Measurements from ENCODE around the gene MUC5B.
"Not testable (repeated sequence)": the region's sequence is repeated elsewhere in the genome, so short reads cannot be mapped to it uniquely, and the experiment has no call there.

MUC5B gene, protein sequence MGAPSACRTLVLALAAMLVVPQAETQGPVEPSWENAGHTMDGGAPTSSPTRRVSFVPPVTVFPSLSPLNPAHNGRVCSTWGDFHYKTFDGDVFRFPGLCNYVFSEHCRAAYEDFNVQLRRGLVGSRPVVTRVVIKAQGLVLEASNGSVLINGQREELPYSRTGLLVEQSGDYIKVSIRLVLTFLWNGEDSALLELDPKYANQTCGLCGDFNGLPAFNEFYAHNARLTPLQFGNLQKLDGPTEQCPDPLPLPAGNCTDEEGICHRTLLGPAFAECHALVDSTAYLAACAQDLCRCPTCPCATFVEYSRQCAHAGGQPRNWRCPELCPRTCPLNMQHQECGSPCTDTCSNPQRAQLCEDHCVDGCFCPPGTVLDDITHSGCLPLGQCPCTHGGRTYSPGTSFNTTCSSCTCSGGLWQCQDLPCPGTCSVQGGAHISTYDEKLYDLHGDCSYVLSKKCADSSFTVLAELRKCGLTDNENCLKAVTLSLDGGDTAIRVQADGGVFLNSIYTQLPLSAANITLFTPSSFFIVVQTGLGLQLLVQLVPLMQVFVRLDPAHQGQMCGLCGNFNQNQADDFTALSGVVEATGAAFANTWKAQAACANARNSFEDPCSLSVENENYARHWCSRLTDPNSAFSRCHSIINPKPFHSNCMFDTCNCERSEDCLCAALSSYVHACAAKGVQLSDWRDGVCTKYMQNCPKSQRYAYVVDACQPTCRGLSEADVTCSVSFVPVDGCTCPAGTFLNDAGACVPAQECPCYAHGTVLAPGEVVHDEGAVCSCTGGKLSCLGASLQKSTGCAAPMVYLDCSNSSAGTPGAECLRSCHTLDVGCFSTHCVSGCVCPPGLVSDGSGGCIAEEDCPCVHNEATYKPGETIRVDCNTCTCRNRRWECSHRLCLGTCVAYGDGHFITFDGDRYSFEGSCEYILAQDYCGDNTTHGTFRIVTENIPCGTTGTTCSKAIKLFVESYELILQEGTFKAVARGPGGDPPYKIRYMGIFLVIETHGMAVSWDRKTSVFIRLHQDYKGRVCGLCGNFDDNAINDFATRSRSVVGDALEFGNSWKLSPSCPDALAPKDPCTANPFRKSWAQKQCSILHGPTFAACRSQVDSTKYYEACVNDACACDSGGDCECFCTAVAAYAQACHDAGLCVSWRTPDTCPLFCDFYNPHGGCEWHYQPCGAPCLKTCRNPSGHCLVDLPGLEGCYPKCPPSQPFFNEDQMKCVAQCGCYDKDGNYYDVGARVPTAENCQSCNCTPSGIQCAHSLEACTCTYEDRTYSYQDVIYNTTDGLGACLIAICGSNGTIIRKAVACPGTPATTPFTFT (N-terminal part only)

DNA sequence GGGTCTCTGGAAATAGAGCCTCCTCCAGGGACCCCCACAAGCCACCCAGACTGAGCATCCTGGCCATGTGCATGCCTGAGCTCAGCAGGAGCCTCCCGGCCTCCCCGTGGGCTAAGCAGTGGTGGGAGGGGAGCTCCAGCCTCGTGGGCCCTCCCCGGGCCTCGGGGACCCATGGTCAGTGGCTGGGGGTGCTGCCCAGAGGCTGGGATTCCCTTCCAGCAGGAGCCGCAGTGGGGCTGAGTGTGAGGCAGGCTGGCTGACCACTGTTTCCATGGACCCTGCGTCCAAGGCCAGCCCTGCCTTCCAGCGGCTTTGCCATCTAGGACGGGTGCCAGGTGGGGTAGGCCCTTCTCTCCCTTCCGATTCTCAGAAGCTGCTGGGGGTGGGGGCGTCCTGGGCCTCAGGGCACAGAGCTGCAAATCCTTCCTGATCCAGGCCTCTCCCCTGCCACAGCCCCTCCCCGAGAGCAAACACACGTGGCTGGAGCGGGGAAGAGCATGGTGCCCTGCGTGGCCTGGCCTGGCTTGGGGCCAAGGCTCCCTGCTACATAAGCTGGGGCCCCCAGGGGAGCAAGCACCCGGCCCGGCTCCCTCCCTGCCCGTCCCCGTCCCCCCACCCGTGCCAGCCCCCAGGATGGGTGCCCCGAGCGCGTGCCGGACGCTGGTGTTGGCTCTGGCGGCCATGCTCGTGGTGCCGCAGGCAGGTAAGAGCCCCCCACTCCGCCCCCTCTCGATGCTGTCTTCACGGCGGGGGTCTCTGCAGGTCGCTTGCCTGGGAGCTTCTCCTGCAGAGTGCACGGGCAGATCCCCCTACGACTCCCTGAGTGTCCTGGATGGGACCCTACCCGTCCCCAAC, at the start of gene MUC5B:
TSS of gene MUC5B (plus strand) at position 576 of the 855 bp plus-strand sequence. CDS start at position 634, 58 bp downstream.
- DNase-seq, result no peak

DNA sequence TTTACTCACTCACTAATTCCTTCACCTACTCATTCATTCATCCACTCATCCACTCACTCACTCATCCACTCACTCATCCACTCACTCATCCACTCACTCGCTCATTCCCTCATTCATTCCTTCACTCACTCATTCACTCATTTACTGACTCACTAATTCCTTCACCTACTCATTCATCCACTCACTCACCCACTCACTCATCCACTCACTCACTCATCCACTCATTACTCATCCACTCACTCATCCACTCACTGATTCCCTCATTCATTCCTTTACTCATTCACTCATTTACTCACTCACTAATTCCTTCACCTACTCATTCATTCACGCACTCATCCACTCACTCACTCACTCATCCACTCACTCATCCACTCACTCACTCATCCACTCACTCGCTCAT, 49.5 kb upstream of the MUC5B start:
- not testable (repeated sequence) for DNase-seq

DNA sequence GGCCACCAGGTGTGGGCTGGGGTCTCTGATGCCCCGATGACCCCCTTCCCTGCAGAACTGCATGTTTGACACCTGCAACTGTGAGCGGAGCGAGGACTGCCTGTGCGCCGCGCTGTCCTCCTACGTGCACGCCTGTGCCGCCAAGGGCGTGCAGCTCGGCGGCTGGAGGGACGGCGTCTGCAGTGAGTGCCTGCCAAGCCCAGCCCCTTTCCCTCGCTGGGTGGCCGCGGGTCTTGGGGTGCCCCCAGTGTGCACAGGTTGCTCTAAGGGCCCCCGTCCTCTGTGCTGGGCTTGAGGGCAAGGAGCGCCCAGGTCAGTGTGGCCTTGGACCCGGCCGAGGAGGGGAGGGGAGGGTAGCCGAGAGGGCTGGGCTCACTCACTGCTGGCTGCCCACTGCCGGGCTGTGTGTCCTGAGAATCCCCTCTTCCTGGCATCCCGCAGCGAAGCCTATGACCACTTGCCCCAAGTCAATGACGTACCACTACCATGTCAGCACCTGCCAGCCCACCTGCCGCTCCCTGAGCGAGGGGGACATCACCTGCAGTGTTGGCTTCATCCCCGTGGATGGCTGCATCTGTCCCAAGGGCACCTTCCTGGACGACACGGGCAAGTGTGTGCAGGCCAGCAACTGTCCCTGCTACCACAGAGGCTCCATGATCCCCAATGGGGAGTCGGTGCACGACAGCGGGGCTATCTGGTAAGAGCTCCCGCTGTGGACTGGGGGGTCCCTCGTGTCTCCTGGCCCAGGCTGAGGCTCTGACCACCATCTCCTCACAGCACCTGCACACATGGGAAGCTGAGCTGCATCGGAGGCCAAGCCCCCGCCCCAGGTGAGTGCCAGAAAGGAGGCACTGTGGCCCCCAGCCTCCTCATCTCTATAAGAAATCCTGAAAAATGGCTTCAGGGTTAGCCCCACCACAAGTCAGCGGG, 48.2 kb upstream of the MUC5B start:
- no peak for DNase-seq

DNA sequence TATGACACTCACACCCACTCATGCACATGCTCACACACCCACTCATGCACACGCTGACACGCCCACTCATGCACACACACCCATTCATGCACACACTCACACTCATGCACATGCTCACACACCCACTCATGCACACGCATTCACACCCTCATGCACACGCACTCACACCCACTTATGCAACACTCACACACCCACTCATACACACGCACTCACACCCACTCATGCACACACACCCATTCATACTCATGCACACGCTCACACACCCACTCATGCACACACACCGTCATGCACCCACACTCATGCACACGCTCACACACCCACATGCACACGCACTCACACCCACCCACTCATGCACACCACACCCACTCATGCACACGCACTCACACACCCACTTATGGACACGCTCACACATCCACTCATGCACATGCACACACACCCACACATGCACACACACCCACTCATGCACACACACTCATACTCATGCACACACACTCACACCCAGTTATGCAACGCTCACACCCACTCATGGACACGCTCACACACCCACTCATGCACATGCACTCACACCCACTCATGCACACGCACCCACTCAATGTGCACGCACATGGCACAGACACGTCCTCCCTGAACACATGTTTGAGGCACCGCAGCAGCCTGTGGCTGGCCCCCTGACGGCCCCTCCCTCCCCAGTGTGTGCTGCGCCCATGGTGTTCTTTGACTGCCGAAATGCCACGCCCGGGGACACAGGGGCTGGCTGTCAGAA, 47.2 kb upstream of the MUC5B start:
- DNase-seq, result no peak

DNA sequence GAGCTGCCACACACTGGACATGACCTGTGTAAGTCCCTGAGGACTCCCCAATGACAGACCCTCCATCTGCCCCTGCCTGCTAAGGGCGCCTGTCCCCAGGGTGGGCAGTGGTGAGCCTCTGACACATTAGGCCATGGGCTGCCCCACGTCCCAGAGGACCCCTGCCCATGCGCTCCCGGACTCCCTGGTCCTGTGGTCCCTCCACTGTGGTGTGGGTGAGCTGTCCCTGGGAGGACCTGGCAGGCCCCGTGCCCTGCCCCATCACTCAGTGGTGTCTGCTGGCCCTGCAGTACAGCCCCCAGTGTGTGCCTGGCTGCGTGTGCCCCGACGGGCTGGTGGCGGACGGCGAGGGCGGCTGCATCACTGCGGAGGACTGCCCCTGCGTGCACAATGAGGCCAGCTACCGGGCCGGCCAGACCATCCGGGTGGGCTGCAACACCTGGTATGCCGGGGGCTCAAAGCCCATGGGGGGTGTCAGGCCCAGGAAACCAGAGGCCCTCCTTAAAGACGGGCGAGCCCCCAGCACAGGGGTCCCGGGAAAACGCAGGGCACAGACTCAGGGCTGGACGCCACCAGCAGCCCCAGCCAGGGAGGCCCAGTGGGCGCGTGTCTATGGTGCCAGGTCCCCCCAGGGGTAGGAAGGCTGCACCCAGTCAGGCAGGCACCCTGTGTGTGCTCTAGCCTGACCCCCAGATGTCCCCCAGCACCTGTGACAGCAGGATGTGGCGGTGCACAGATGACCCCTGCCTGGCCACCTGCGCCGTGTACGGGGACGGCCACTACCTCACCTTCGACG, 46.4 kb upstream of the MUC5B start:
- no peak for DNase-seq

DNA sequence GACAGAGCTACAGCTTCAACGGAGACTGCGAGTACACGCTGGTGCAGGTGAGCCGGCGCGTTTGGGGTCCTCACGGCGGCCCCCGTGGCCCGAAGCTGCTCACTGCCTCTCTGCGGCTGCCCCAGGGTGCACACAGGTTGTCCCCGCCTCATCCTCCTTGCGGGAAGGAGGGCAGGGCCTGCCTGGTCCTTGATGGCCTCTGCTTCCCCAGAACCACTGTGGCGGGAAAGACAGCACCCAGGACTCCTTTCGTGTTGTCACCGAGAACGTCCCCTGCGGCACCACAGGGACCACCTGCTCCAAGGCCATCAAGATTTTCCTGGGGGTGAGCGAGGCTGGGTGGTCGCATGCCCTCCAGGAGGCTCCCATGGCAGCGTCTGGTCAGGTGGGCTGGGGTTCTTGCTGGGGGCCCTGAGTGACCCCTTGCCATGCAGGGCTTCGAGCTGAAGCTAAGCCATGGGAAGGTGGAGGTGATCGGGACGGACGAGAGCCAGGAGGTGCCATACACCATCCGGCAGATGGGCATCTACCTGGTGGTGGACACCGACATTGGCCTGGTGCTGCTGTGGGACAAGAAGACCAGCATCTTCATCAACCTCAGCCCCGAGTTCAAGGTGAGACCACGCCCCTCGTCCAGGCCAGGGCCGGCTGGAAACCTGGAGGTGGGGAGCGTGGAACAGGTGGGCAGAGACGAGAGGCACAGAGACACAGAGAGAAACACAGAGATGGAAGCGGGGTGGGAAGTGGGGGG, 45.7 kb upstream of the MUC5B start:
- DNase-seq, result no peak

DNA sequence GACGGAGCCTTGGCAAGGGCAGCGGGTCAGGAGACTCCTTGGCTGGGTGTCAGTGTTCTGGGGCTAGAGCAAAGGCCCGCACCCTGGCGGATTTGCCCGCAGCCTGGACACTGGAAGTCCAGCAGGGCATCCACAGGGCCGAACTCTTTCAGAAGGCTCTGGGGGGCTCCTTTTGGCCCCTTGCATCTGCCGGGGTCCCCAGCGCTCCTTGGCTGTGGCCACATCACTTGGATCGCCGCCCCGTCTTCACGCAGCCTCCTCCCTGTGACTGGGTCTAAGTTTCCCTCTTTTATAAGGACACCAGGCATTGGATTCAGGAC, 45.1 kb upstream of the MUC5B start:
- no peak for DNase-seq

DNA sequence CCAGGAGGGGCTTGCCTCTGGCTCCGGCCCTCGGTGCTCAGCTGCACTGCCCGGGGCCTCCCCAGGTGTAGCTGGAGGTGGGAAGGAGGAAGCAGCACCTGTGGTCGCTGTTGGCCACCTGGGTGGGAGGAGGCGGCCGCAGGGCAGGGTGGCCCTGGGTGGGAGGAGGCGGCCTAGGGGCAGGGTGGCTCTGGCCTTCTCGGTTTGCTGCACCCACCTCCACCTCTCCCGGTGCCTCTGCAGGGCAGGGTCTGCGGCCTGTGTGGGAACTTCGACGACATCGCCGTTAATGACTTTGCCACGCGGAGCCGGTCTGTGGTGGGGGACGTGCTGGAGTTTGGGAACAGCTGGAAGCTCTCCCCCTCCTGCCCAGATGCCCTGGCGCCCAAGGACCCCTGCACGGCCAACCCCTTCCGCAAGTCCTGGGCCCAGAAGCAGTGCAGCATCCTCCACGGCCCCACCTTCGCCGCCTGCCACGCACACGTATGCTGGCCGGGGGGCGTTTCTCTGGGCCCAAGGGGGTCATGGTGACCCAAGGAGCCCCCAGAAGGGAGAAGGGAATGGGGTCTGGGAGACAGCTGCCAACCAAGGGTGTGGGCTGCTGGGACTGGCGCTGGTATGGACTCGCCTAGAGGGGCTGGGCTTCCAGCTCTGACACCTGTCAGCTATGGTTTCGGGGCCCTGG, 44.5 kb upstream of the MUC5B start:
- DNase-seq, result no peak

DNA sequence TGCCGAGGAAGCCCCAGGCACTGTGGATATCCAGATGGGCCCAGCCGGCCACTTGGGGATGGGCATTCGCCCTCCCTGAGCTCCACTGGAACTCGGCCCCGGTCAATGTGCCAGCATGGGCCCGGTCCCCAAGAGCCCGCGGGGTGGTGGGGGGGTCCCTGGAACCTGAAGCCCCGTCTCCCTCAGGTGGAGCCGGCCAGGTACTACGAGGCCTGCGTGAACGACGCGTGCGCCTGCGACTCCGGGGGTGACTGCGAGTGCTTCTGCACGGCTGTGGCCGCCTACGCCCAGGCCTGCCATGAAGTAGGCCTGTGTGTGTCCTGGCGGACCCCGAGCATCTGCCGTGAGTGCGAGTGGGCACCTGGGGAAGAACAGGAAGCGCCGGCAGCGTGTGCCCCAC, 44.0 kb upstream of the MUC5B start:
- no peak for DNase-seq

DNA sequence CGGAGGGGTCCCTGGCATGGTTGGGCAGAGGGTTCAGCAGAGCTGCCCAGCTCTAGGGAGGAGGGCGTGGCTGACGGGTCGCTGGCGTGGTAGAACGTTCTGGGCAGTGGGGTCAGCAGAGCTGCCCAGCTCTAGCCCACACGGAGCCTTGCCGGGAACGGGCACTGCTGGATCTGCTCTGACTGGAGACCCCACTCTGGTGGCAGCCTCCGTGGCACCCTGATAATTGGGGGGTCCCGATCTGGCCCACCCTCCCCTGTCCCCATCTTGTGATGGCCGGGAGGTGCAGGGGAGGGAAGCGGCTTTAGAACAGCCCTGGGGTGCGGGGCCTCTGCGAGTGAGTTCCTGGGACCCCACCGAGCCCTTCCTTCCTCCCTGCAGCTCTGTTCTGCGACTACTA, 43.2 kb upstream of the MUC5B start:
- DNase-seq, result no peak

DNA sequence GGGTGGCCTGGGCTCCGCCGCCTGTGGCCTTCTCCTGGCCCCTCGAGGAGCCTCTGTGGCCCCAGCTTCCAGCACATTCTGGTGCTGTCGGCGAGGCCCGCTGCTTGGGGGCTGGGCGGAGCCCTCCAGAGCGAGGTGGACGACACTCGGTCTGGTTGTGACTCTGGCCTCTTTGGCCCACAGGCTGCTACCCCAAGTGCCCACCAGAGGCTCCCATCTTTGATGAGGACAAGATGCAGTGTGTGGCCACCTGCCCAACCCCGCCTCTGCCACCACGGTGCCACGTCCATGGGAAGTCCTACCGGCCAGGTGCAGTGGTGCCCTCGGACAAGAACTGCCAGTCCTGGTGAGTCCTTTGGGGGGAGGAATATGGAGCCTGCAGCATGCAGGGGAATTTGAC, 42.7 kb upstream of the MUC5B start:
- no peak for DNase-seq

DNA sequence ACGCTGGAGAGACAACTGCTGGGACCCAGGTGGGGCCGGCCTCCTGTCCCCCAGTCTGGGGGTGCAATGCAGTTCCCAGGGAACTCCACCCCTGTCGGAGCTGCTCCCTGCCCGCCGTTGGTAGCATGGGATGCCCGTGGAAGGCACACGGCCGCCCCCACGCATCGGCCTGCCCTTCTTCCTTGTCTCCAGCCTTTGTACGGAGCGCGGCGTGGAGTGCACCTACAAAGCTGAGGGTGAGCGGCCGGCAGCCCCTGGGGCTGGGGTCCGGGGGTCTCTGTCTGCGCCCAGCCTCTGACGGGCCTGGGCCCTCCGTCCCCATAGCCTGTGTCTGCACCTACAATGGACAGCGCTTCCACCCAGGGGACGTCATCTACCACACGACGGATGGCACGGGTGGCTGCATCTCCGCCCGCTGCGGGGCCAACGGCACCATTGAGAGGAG, 41.9 kb upstream of the MUC5B start:
- no peak for DNase-seq

DNA sequence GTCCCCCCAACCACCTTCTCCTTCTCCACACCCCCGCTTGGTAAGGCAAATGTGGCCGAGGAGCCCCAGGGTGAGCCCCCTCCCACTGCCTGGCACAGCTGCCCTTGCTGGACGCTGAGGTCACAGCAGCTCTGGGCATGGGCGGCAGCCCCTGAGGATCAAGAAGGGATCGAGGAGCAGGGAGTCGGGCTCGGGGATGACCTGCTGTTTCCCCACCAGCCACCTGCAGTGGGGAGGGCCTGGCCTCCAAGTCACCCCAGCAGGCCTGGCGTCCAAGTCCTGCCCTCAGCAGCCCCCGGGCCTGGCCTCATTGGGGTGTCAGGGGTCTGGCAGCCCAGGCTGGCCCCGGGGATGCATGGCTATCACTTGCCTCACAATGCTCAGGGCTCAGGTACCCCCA, 41.4 kb upstream of the MUC5B start:
- no peak for DNase-seq

DNA sequence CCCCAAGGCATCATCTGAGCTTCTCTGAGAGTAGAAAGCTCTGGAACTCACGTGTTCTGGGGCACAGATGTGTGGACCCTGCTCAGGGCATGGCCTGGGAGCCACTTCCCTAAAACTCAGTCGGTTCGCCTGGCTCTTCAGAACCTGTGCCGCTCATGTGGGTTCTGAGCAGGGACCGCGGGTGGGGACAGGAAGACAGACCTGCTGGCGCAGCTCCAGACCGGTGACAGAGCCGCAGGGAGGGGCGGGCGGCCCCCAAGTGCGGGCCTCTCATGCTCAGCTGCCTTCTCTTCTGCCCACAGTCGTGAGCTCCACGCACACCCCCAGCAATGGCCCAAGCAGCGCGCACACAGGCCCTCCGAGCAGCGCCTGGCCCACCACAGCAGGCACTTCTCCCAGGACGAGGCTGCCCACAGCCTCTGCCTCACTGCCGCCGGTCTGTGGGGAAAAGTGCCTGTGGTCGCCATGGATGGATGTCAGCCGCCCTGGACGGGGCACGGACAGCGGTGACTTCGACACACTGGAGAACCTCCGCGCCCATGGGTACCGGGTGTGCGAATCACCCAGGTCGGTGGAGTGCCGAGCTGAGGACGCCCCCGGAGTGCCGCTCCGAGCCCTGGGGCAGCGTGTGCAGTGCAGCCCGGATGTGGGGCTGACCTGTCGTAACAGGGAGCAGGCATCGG, 40.9 kb upstream of the MUC5B start:
- no peak for DNase-seq

DNA sequence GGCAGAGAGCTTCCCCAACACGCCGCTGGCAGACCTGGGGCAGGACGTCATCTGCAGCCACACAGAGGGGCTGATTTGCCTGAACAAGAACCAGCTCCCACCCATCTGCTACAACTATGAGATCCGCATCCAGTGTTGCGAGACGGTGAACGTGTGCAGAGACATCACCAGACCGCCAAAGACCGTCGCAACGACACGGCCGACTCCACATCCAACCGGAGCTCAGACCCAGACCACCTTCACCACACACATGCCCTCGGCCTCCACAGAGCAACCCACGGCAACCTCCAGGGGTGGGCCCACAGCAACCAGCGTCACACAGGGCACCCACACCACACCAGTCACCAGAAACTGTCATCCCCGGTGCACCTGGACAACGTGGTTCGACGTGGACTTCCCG, 38.7 kb upstream of the MUC5B start:
- not testable (repeated sequence) for DNase-seq

DNA sequence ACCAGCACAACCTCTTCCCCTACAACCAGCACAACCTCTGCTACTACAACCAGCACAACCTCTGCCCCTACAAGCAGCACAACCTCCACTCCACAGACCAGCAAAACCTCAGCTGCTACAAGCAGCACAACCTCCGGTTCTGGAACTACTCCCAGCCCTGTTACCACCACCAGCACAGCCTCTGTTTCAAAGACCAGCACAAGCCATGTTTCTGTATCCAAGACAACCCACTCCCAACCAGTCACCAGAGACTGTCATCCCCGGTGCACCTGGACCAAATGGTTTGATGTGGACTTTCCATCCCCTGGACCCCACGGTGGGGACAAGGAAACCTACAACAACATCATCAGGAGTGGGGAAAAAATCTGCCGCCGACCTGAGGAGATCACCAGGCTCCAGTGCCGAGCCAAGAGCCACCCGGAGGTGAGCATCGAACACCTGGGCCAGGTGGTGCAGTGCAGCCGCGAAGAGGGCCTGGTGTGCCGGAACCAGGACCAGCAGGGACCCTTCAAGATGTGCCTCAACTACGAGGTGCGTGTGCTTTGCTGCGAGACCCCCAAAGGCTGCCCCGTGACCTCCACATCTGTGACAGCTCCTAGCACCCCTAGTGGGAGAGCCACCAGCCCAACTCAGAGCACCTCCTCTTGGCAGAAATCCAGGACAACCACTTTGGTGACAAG, 34.3 kb upstream of the MUC5B start:
- not testable (repeated sequence) for DNase-seq

DNA sequence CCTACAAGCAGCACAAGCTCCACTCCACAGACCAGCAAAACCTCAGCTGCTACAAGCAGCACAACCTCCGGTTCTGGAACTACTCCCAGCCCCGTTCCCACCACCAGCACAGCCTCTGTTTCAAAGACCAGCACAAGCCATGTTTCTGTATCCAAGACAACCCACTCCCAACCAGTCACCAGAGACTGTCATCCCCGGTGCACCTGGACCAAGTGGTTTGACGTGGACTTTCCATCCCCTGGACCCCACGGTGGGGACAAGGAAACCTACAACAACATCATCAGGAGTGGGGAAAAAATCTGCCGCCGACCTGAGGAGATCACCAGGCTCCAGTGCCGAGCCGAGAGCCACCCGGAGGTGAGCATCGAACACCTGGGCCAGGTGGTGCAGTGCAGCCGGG, 33.0 kb upstream of the MUC5B start:
- DNase-seq, result not testable (repeated sequence)
